ENCODE results near the gene FRAS1.

GRCh38 chr4:78313754-78314120, 256.6 kb downstream of the FRAS1 start:
- no peak for TF ChIP-seq CTCF (IDR thresholded peaks at IDR 0.05; ENCODE audit: borderline replicate concordance, extremely low read depth, low read length, poor library complexity, severe bottlenecking)
- TF ChIP-seq EZH2 (IDR thresholded peaks at IDR 0.05; ENCODE audit: borderline replicate concordance, low read depth, low read length, severe bottlenecking), result no peak

Data from DND-41 (cell line).